Sigmoid colon (tissue), 3 donors: ENCODE results near the gene FGF5.

ENCODE experiments used
- CTCF ChIP-seq, 4 experiments: fragments of 450-650 bp in 3 of 4; fragments of 200-600 bp in 1 of 4; IDR thresholded peaks; one replicate each; pipeline ENCODE4 v1.5.1; 2016 to 2019; ENCODE audit warnings: antibody characterized with exemption in 4 of 4, mild to moderate bottlenecking in 3 of 4, moderate library complexity in 2 of 4
- POLR2A ChIP-seq, 2 donors: fragments of 450-650 bp; IDR thresholded peaks; one replicate each; pipeline ENCODE4 v1.6.1; 2016; ENCODE audit warnings: antibody characterized with exemption in 2 of 2, mild to moderate bottlenecking in 2 of 2, moderate library complexity in 2 of 2

- TF ChIP-seq POLR2A (IDR thresholded peaks at IDR 0.05) (no peak), CTCF (IDR thresholded peaks at IDR 0.05) (no peak)
Measured at GRCh38 chr4:80335226-80335553, 68.7 kb downstream of the FGF5 start.
